Kidney epithelial cell (primary cell): ENCODE measurements around the gene BMPR1A. TPM values are rescaled to one million over a fixed set of nuclear protein-coding genes. Genes with fewer than 3 reads are reported as not detected.
"Not testable (repeated sequence)": the region's sequence is repeated elsewhere in the genome, so short reads cannot be mapped to it uniquely, and the experiment has no call there.

Experiments used
- DNase-seq: peaks from one replicate; pipeline ENCODE4 v3.0.0-alpha.2; 2010; ENCODE audit warnings: low read depth
- H3K27me3 ChIP-seq: 2 replicates; pipeline ENCODE4 v1.6.0; 2011; ENCODE audit warnings: low read length; ENCODE audit not compliant: control insufficient read depth, insufficient read depth
- H3K36me3 ChIP-seq: 2 replicates; pipeline ENCODE4 v1.5.1; 2011; ENCODE audit warnings: low read length; ENCODE audit not compliant: control insufficient read depth, insufficient read depth
- H3K4me3 ChIP-seq: 2 replicates; pipeline ENCODE4 v1.5.1; 2011; ENCODE audit warnings: low read depth, mild to moderate bottlenecking, control low read depth, low read length
- total RNA-seq: library from RNA; depleted of rRNA; stranded (reverse); fragments of >200 nt; gene quantifications from 2 replicates; pipeline ENCODE4 v1.2.3, GENCODE V29; 2015
- TF ChIP-seq, protein P1 (sequence below): IDR thresholded peaks from 2 replicates; pipeline ENCODE4 v1.5.1; 2011; ENCODE audit warnings: mild to moderate bottlenecking, moderate library complexity, low read length, control low read depth, inconsistent platforms; ENCODE audit not compliant: insufficient read depth, poor library complexity, severe bottlenecking

Gene BMPR1A
- total RNA-seq, 1 donor from 2014 or later, result 38.1 TPM

DNA sequence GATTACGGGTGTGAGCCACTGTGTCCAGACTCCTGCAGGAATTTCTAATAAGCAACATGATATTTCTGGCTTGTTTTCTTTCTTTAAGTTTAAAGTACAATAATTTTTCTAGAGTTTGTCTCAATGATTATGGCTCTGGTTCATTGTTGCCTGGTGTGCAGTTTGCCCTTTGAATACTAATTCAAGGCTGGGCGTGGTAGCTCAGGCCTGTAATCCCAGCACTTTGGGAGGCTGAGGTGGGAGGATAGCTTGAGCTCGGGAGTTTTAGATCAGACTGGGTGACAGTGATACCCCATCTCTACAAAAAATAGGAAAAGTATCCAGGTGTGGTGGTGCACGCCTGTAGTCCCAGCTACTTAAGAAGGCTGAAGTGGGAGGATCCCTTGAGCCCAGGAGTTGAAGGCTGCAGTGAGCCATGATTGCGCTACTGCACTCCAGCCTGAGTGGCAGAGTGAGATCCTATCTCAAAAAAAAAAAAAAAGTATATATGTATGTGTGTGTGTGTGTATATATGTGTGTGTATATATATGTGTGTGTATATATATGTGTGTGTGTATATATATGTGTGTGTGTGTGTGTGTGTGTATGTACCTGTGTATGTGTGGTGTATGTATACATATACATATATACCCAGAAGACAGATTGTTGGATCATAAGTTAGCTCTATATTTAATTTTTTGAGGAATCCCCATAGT lies 220.1 kb downstream of the BMPR1A start:
- no peak overlapping the region for H3K4me3 ChIP-seq
- TF ChIP-seq, protein P1, sequence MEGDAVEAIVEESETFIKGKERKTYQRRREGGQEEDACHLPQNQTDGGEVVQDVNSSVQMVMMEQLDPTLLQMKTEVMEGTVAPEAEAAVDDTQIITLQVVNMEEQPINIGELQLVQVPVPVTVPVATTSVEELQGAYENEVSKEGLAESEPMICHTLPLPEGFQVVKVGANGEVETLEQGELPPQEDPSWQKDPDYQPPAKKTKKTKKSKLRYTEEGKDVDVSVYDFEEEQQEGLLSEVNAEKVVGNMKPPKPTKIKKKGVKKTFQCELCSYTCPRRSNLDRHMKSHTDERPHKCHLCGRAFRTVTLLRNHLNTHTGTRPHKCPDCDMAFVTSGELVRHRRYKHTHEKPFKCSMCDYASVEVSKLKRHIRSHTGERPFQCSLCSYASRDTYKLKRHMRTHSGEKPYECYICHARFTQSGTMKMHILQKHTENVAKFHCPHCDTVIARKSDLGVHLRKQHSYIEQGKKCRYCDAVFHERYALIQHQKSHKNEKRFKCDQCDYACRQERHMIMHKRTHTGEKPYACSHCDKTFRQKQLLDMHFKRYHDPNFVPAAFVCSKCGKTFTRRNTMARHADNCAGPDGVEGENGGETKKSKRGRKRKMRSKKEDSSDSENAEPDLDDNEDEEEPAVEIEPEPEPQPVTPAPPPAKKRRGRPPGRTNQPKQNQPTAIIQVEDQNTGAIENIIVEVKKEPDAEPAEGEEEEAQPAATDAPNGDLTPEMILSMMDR, result no peak
- H3K27me3 ChIP-seq, result no peaks in the 10 kb centered on the region
- H3K36me3 ChIP-seq, result no peaks in the 10 kb centered on the region
- DNase-seq, result no peak

DNA sequence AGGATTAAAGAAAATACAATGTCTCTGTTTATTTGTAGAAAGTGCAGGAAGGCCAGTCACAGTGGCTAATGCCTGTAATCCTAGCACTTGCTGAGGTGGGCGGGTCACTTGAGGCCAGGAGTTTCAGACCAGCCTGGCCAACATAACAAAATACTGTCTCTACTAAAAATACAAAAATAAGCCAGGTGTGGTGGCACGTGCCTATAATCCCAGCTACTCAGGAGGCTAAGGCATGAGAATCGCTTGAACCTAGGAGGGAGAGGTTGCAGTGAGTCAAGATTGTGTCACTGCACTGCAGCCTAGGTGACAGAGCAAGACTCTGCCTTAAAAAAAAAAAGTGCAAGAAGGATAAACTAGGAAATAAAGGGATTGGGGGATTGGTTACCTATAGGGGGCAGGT lies 222.0 kb downstream of the BMPR1A start:
- not testable (repeated sequence) for H3K36me3 ChIP-seq, DNase-seq, H3K27me3 ChIP-seq, H3K4me3 ChIP-seq

DNA sequence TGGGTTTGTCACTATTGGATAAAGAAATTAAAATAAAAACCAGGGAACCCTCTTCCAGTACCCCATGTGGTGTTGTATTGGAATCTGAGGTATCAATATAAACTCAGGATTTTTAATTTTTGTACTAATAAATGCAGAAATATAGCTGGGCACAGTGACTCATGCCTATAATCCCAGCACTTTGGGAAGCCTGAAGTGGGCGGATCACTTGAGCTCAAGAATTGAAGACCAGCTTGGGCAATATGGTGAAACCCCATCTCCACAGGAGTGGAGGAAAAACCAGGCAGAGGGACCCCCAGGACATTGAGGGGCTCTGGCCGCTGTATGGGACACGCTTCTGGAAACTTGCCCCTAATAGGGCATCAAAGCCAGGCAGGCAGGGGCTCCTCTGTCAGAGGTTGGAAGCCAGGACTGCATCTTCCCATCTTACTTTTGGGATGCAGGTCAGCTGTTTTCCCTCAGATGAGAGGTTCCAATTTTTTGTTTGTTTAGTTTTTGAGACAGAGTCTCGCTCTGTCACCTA lies 222.9 kb downstream of the BMPR1A start:
- no peaks in the 10 kb centered on the region for H3K36me3 ChIP-seq
- DNase-seq, result no peak
- H3K4me3 ChIP-seq, result no peak overlapping the region
- H3K27me3 ChIP-seq, result no peaks in the 10 kb centered on the region
- TF ChIP-seq, protein P1, result no peak

DNA sequence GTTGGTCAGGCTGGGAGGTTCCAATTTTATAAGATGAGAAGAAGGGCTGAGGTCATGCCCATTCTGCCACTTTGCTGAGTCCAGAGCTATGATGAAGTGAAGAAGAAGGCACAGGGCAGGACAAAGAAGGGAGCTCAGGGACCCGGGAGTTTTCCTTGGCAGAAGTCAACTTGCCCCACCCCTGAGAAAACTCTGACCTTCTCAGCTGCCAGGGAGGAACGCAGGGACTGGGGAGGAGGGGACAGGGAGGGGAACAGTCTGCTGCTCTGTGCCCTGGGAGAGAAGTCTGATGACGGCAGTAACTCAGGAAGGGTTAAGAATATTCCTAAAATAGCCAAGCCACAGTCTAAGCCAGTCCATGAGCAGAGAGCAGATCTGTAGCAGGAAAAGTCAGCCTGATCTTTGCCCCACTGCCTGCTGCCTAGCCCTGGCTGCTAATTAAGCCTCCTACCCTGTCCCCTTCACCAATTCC lies 223.6 kb downstream of the BMPR1A start:
- no peaks in the 10 kb centered on the region for H3K27me3 ChIP-seq
- no peaks in the 10 kb centered on the region for H3K36me3 ChIP-seq
- no peak for DNase-seq
- H3K4me3 ChIP-seq, result no peak overlapping the region
- TF ChIP-seq, protein P1, result no peak

DNA sequence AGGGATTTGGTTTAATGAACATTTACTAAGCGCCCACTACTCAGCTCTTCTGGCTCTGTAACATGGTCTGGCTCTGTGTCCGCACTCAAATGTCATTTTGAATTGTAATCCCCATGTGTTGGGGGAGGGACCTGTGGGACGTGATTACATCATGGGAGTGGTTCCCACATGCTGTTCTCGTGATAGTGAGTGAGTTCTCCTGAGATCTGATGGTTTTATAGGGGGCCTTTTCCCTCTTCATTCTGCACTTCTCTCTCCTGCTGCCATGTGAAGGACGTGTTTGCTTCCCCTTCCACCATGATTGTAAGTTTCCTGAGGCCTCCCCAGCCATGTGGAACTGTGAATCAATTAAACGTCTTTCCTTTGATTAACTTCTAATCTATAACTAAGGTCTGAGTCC lies 224.6 kb downstream of the BMPR1A start:
- not testable (repeated sequence) for H3K27me3 ChIP-seq, H3K4me3 ChIP-seq, DNase-seq, H3K36me3 ChIP-seq

DNA sequence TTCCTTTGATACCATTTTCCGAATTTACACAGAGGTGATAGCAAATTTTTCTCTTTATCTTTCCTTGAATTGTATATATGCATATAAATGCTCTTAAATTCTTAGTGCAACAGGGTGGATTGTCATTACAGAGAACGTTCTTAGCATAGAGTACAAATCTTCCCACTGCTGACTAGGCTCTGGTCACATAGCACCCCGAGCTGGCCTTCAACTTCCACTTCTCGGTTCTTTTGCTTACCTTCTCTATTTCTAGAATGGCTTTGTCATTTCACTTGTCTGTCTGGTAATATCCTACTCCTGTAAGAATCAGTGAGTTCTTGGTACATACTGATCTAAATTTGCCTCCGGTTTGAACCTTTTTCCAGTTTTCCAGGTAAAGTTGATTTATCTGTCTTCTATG lies 225.3 kb downstream of the BMPR1A start:
- DNase-seq, result no peak
- TF ChIP-seq, protein P1, result no peak
- no peaks in the 10 kb centered on the region for H3K27me3 ChIP-seq
- no peak overlapping the region for H3K4me3 ChIP-seq
- no peaks in the 10 kb centered on the region for H3K36me3 ChIP-seq

Other genes with a start within 250 kb of the BMPR1A start
- gene WAPL, start 234.8 kb upstream of the BMPR1A start, total RNA-seq, result 29.6 and 29.7 TPM in 2 replicates
- not detected in 2 replicates for gene OPN4, start 102.1 kb upstream of the BMPR1A start, total RNA-seq
- 0.17 and 0.34 TPM in 2 replicates for gene LDB3, start 88.1 kb upstream of the BMPR1A start, total RNA-seq
- 0.08 and 0.14 TPM in 2 replicates for gene MMRN2, start 201.0 kb downstream of the BMPR1A start, total RNA-seq
- 0.21 TPM in 1 of 2 replicates, not detected in the other for gene SNCG, start 202.0 kb downstream of the BMPR1A start, total RNA-seq
- gene ADIRF, start 211.9 kb downstream of the BMPR1A start, total RNA-seq, result 0.41 TPM in 1 of 2 replicates, not detected in the other